B cell (primary cell): ENCODE data around the gene HOMER3.

Experiments used
- EZH2 ChIP-seq: IDR thresholded peaks from 2 replicates; pipeline ENCODE4 v1.6.1; 2012; ENCODE audit warnings: borderline replicate concordance, low read depth, mild to moderate bottlenecking, moderate library complexity, low read length; ENCODE audit not compliant: insufficient read depth, poor library complexity, severe bottlenecking
- TF ChIP-seq, protein P1 (sequence below): fragments of 200-600 bp; IDR thresholded peaks from one replicate; pipeline ENCODE4 v1.8.0; 2022; ENCODE audit warnings: antibody characterized with exemption, mild to moderate bottlenecking

DNA sequence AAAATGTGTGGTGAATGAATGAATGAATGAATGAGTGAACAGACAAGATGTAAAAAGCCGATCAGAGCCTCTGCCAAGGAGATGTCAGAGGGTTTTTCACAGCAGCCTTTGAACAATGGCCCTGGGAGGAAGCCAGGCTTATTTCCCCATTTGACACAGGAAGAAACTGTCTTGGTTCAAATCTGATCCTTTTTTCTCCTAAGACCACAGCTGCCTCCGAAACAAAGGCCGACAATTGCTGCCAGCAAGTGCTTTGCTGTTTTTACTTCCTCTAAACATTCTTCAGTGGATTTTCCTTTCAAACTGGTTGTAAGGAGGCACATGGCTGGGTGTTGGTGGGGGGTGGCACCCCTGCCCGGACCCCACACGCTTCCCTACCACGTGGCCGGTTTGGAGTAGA lies 44.2 kb upstream of the HOMER3 start:
- TF ChIP-seq, protein P1, sequence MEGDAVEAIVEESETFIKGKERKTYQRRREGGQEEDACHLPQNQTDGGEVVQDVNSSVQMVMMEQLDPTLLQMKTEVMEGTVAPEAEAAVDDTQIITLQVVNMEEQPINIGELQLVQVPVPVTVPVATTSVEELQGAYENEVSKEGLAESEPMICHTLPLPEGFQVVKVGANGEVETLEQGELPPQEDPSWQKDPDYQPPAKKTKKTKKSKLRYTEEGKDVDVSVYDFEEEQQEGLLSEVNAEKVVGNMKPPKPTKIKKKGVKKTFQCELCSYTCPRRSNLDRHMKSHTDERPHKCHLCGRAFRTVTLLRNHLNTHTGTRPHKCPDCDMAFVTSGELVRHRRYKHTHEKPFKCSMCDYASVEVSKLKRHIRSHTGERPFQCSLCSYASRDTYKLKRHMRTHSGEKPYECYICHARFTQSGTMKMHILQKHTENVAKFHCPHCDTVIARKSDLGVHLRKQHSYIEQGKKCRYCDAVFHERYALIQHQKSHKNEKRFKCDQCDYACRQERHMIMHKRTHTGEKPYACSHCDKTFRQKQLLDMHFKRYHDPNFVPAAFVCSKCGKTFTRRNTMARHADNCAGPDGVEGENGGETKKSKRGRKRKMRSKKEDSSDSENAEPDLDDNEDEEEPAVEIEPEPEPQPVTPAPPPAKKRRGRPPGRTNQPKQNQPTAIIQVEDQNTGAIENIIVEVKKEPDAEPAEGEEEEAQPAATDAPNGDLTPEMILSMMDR, result no peak
- no peak for TF ChIP-seq EZH2
